Gastrocnemius medialis (tissue), 4 donors: ENCODE data around the gene CTAG1B.

Experiments used
- CTCF ChIP-seq, 5 experiments: fragments of 450-650 bp in 3 of 5; fragments of 200-600 bp in 2 of 5; sonication (generic) in 2 of 5; IDR thresholded peaks in 4 of 5; conservative IDR thresholded peaks in 1 of 5; 1 replicate in 4 of 5; 2 replicates in 1 of 5; pipeline ENCODE4 v1.5.1; 2016 to 2019; ENCODE audit warnings: antibody characterized with exemption in 5 of 5, mild to moderate bottlenecking in 3 of 5, moderate library complexity in 3 of 5
- POLR2A ChIP-seq, 2 donors: fragments of 450-650 bp; IDR thresholded peaks; one replicate each; pipeline ENCODE4 v1.6.1; 2017; ENCODE audit warnings: antibody characterized with exemption in 2 of 2, mild to moderate bottlenecking in 2 of 2, moderate library complexity in 2 of 2

DNA sequence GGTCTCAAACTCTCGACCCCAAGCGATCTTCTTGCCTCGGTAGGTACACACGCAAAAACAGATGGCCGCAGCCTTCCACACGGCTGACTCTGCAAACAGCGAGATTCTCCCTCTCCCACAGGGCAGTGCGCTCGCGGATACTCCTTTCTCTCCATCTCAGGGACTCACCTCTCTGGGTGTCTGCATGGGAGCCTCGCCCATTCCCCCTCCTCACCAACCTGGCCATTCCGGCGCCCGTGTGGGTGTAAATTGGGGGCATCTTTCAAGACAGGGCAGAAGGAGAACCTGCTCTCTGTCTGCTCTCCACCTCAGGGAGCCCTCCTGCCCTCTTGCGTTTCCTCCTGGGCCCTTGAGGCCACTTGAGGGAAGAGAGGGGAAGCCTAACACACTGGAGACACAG, 29.8 kb upstream of the CTAG1B start:
- TF ChIP-seq POLR2A (IDR thresholded peaks at IDR 0.05): no peak
- no peak for TF ChIP-seq CTCF (IDR thresholded peaks at IDR 0.05 in 4 of 5, conservative IDR thresholded peaks at IDR 0.05 in 1 of 5)
